ENCODE measurements around the gene MRPL46. TPM values are rescaled to one million over a fixed set of nuclear protein-coding genes. Genes with fewer than 3 reads are reported as not detected.

Gene MRPL46
- total and polyA plus RNA-seq, 7 donors = 47.3 to 207 (median 82.1) TPM

- WGBS, 3 donors = 94 to 96% (median 94%) methylated on average over 3 of the region's 3 CpGs
- DNase-seq = no peak
- Histone ChIP-seq H3K27me3 (ENCODE audit: insufficient read depth in 3 of 3, low read length in 2 of 3) (no peaks in the 10 kb centered on the region), H3K36me3 (ENCODE audit: insufficient read depth in 1 of 2, low read depth in 1 of 2) (peaks cover 13 to 58% of the 10 kb centered on the region in 2 donors), H3K27ac (no peak overlapping the region), H3K4me3 (no peak overlapping the region), H3K9me3 (no peaks in the 10 kb centered on the region), H3K4me1 (no peaks in the 10 kb centered on the region)
- intact Hi-C loops (cut with DNase I) = loop anchor here (5.0 to 10.0 kb wide), 2 partner anchors 156 to 1832 kb away; no protein-coding TSS in a partner anchor
- TF ChIP-seq, protein P1, sequence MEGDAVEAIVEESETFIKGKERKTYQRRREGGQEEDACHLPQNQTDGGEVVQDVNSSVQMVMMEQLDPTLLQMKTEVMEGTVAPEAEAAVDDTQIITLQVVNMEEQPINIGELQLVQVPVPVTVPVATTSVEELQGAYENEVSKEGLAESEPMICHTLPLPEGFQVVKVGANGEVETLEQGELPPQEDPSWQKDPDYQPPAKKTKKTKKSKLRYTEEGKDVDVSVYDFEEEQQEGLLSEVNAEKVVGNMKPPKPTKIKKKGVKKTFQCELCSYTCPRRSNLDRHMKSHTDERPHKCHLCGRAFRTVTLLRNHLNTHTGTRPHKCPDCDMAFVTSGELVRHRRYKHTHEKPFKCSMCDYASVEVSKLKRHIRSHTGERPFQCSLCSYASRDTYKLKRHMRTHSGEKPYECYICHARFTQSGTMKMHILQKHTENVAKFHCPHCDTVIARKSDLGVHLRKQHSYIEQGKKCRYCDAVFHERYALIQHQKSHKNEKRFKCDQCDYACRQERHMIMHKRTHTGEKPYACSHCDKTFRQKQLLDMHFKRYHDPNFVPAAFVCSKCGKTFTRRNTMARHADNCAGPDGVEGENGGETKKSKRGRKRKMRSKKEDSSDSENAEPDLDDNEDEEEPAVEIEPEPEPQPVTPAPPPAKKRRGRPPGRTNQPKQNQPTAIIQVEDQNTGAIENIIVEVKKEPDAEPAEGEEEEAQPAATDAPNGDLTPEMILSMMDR (IDR thresholded peaks at IDR 0.05) = no peak
- ATAC-seq = no peak
Measured at GRCh38 chr15:88456733-88457132, 10.5 kb downstream of the MRPL46 start.

GRCh38 chr15:88454867-88455810, 12.0 kb downstream of the MRPL46 start:
- peak; percentile 86 to 94 (median 91) for ATAC-seq
- 22 to 25% (median 24%) methylated on average over 9 of the region's 9 CpGs for WGBS, 3 donors
- H3K9me3 ChIP-seq = no peaks in the 10 kb centered on the region
- H3K27ac ChIP-seq = no peak overlapping the region
- peaks cover 13 to 42% of the 10 kb centered on the region in 2 donors for H3K36me3 ChIP-seq (ENCODE audit: insufficient read depth in 1 of 2, low read depth in 1 of 2)
- DNase-seq = peak; percentile 45 to 68
- no peak overlapping the region for H3K4me3 ChIP-seq
- intact Hi-C loops (cut with DNase I) = loop anchor here (5.0 to 10.0 kb wide), 2 partner anchors 157 to 1830 kb away; no protein-coding TSS in a partner anchor
- no peaks in the 10 kb centered on the region for H3K4me1 ChIP-seq
- H3K27me3 ChIP-seq (ENCODE audit: insufficient read depth in 3 of 3, low read length in 2 of 3) = no peaks in the 10 kb centered on the region
- TF ChIP-seq, protein P1 (IDR thresholded peaks at IDR 0.05) = peak; percentile 64

GRCh38 chr15:88454236-88454635, 13.0 kb downstream of the MRPL46 start:
- no peaks in the 10 kb centered on the region for H3K9me3 ChIP-seq
- H3K27me3 ChIP-seq (ENCODE audit: insufficient read depth in 3 of 3, low read length in 2 of 3) = no peaks in the 10 kb centered on the region
- H3K4me3 ChIP-seq = no peak overlapping the region
- TF ChIP-seq, protein P1 (IDR thresholded peaks at IDR 0.05) = no peak
- H3K4me1 ChIP-seq = no peaks in the 10 kb centered on the region
- intact Hi-C loops (cut with DNase I) = loop anchor here in 1 of 2 donors (10.0 kb wide), 1 partner anchor 1829 kb away; no protein-coding TSS in a partner anchor
- ATAC-seq (peak in 1 of 4 donors; percentile 4), DNase-seq (no peak)
- H3K36me3 ChIP-seq (ENCODE audit: insufficient read depth in 1 of 2, low read depth in 1 of 2) = peaks cover 8 to 33% of the 10 kb centered on the region in 2 donors
- no peak overlapping the region for H3K27ac ChIP-seq
- 50 to 64% (median 52%) methylated on average over 1 of the region's 1 CpG for WGBS, 3 donors

- intact Hi-C loops (cut with DNase I) = loop anchor here in 1 of 2 donors (10.0 kb wide), 1 partner anchor 1829 kb away; no protein-coding TSS in a partner anchor
- Histone ChIP-seq H3K27ac (no peak overlapping the region), H3K4me1 (no peaks in the 10 kb centered on the region), H3K27me3 (ENCODE audit: insufficient read depth in 3 of 3, low read length in 2 of 3) (no peaks in the 10 kb centered on the region), H3K36me3 (ENCODE audit: insufficient read depth in 1 of 2, low read depth in 1 of 2) (peaks cover 7 to 27% of the 10 kb centered on the region in 2 donors), H3K9me3 (no peaks in the 10 kb centered on the region), H3K4me3 (no peak overlapping the region)
- ATAC-seq (no peak), DNase-seq (no peak)
- WGBS, 3 donors = 39 to 54% (median 41%) methylated on average over 1 of the region's 1 CpG
- TF ChIP-seq, protein P1 (IDR thresholded peaks at IDR 0.05) = no peak
Measured at GRCh38 chr15:88453651-88454050, 13.5 kb downstream of the MRPL46 start.
